PC-9 (cell line): Measurements from ENCODE around the gene MECP2.

ENCODE experiments used
- EZH2 ChIP-seq: fragments of 200-600 bp; sonication (generic); IDR thresholded peaks from 2 replicates; pipeline ENCODE4 v1.8.0; 2017; ENCODE audit warnings: antibody characterized with exemption, low read depth
- TF ChIP-seq, protein P1 (sequence below): fragments of 200-600 bp; sonication (generic); conservative IDR thresholded peaks from 2 replicates; pipeline ENCODE4 v1.6.1; 2017; ENCODE audit warnings: mixed run types, antibody characterized with exemption, mild to moderate bottlenecking, moderate library complexity

DNA sequence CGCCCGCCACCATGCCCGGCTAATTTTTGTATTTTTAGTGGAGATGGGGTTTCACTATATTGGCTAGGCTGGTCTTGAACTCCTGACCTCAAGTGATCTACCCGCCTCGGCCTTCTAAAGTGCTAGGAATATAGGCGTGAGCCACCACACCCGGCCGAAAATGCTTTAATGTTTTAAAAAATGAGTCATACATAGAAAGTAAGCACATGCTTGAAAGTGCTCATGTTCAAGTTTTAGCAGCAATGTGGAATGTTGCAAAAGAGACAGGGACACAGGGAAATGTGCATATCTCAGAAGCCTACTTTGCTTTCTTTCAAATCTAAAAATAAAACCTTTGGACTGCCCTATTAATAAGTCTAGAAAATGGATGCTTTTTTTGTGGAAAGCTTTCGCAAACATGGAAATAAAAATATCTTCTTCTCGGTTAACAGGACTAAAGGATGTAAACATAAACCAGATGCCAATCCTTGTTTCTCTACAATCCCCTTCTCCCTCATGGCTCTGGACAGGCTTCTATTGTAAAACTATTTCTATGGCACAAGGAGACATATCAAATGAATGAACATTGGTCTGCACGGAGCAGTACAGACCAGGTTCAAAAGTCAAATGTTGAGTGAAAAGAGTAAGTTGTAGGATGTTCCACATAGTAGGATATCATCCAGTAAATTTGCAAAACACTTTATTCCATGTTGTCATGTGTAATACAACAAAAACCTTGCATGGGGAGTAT, 15.0 kb downstream of the MECP2 start:
- TF ChIP-seq, protein P1, sequence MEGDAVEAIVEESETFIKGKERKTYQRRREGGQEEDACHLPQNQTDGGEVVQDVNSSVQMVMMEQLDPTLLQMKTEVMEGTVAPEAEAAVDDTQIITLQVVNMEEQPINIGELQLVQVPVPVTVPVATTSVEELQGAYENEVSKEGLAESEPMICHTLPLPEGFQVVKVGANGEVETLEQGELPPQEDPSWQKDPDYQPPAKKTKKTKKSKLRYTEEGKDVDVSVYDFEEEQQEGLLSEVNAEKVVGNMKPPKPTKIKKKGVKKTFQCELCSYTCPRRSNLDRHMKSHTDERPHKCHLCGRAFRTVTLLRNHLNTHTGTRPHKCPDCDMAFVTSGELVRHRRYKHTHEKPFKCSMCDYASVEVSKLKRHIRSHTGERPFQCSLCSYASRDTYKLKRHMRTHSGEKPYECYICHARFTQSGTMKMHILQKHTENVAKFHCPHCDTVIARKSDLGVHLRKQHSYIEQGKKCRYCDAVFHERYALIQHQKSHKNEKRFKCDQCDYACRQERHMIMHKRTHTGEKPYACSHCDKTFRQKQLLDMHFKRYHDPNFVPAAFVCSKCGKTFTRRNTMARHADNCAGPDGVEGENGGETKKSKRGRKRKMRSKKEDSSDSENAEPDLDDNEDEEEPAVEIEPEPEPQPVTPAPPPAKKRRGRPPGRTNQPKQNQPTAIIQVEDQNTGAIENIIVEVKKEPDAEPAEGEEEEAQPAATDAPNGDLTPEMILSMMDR: no peak
- no peak for TF ChIP-seq EZH2
